SK-N-SH treated with all-trans-retinoic acid at 6 μM for 48 hours (cell line): ENCODE data around the gene CTSD.

Experiments used
- SNAI2 ChIP-seq: fragments of 250-450 bp; sonication (Bioruptor Pico); IDR thresholded peaks from 2 replicates; pipeline ENCODE4 v1.5.0; 2020; ENCODE audit warnings: mild to moderate bottlenecking, moderate library complexity
- TF ChIP-seq, protein P1 (sequence below): fragments of 250-450 bp; sonication (Bioruptor Pico); IDR thresholded peaks from 2 replicates; pipeline ENCODE4 v1.5.1; 2020; ENCODE audit warnings: low read depth, mild to moderate bottlenecking, moderate library complexity

DNA sequence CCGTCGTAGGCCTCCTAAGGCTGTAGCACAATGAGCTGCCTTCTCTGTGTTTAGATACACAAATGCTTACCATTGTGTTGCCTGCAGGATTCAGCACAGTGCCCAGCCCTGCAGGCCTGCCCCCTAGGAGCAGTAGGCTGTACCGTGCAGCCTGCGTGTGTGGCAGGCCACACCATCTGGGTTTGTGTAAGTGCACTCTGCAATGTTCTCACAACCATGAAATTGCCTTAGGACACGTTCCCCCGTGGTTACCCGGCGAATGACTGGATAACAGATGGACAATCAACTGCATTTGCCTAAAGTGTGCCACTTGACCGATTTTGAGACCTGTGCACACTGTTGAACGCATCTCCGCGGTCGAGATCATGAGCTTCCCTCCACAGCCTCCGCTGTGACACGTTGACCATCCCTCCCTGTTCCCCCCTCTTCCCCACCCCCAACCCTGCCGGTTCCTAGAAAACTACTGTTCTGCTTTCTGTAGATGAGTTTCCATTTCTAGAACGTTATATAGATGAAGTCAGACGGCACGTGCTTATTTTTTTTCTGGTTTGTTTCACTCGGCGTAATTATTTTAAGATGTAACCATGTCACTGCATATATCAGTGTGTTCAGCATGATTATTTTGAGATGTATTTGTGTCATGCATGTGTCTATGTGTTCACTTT, 22.2 kb upstream of the CTSD start:
- TF ChIP-seq, protein P1, sequence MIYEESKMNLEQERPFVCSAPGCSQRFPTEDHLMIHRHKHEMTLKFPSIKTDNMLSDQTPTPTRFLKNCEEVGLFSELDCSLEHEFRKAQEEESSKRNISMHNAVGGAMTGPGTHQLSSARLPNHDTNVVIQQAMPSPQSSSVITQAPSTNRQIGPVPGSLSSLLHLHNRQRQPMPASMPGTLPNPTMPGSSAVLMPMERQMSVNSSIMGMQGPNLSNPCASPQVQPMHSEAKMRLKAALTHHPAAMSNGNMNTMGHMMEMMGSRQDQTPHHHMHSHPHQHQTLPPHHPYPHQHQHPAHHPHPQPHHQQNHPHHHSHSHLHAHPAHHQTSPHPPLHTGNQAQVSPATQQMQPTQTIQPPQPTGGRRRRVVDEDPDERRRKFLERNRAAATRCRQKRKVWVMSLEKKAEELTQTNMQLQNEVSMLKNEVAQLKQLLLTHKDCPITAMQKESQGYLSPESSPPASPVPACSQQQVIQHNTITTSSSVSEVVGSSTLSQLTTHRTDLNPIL (CRISPR knock-in tag), result no peak
- no peak for TF ChIP-seq SNAI2 (CRISPR knock-in tag)
